OCI-LY1 (cell line): ENCODE data around the gene SLC17A7.

Experiments
- EZH2 ChIP-seq: fragments of 200-600 bp; sonication (generic), shearing (Covaris generic); IDR thresholded peaks from 2 replicates; pipeline ENCODE4 v1.8.0; 2017; ENCODE audit warnings: borderline replicate concordance, mixed run types, mild to moderate bottlenecking, antibody characterized with exemption, low read length, moderate library complexity, mixed read lengths
- TF ChIP-seq, protein P1 (sequence below): fragments of 200-600 bp; sonication (generic), shearing (Covaris generic); IDR thresholded peaks from 2 replicates; pipeline ENCODE4 v1.5.1; 2017; ENCODE audit warnings: mild to moderate bottlenecking, antibody characterized with exemption, low read length, moderate library complexity, mixed read lengths

DNA sequence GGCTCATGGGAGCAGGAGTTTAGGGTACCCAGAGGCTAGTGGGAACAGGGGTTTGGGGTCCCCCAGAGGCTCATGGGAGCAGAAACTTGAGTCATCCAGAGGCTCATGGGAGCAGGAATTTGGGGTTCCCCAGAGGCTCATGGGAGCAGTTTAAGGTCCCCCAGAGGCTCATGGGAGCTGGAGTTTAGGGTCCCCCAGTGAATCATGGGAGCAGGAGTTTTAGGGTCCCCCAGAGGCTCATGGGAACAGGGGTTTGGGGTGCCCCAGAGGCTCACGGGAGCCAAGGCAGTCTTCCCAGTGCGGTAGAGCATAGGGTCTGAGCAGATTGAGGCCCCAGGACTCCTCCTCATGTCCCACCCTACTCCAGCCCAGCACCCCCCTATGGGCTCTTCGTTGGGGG, 24.0 kb upstream of the SLC17A7 start:
- TF ChIP-seq EZH2: no peak
- TF ChIP-seq, protein P1, sequence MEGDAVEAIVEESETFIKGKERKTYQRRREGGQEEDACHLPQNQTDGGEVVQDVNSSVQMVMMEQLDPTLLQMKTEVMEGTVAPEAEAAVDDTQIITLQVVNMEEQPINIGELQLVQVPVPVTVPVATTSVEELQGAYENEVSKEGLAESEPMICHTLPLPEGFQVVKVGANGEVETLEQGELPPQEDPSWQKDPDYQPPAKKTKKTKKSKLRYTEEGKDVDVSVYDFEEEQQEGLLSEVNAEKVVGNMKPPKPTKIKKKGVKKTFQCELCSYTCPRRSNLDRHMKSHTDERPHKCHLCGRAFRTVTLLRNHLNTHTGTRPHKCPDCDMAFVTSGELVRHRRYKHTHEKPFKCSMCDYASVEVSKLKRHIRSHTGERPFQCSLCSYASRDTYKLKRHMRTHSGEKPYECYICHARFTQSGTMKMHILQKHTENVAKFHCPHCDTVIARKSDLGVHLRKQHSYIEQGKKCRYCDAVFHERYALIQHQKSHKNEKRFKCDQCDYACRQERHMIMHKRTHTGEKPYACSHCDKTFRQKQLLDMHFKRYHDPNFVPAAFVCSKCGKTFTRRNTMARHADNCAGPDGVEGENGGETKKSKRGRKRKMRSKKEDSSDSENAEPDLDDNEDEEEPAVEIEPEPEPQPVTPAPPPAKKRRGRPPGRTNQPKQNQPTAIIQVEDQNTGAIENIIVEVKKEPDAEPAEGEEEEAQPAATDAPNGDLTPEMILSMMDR: no peak
